Activated CD8-positive, alpha-beta memory T cell treated with anti-CD3 and anti-CD28 coated beads for 1 hour (primary cell): ENCODE results near the gene CDK5R2.
A peak's percentile ranks its signal among the peaks of the same experiment; 100 is the strongest.

ENCODE experiments used
- DNase-seq, 2 donors: peaks; one replicate each; pipeline ENCODE4 v3.0.0-alpha.2; 2020; ENCODE audit warnings: low read depth in 1 of 2; ENCODE audit errors: extremely low read depth in 1 of 2

CDK5R2 gene

GRCh38 chr2:218986148-218986761 lies 26.8 kb downstream of the CDK5R2 start:
- no peak for DNase-seq

- DNase-seq: no peak
These were observed 28.7 kb downstream of the CDK5R2 start for GRCh38 chr2:218988164-218988563.

GRCh38 chr2:218988650-218989049 lies 29.2 kb downstream of the CDK5R2 start:
- no peak for DNase-seq

DNA sequence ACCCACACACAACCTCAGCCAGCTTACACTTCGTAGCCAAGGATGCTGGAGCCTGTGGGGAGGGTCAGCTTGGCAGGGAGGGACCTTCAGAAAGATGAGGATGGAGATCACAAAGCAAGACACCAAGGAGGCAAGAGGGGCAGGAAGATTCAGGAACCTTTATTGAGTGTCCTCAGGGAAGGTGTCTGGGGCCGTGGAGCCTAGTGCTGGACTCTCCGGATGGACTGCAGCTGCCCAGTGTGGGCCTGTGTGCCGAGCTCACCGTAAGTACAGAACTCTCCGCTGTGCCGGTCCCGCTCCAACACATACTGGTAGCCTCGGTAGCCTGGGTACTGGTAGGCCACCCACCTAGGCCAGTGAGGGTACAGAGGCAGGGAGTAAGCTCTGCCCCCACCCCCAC lies 30.6 kb downstream of the CDK5R2 start:
- no peak for DNase-seq

- DNase-seq: no peak
These were observed 31.1 kb downstream of the CDK5R2 start for GRCh38 chr2:218990612-218991011.

DNA sequence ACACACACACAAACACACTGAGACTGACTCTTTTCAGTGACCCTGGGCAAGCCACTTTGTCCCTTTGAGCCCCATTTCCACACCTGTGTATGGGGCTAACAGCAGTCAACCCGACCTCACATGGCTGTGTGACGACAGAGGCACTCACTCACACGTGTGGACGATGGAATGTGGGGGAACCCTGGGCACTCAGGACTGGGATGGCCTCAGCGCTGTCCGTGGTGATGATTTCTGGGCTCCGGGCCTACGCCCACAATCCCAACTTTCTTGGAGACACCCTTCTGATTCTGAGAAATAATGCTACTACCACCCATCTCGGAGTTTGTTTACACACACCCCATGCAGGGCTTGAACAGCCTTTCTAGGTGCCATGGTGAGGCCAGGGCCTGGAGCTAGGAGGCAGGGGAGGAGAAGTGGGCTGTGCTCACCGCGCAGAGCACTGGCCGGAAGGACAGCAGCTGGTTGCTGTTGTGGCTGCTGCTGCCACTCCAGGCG lies 32.3 kb downstream of the CDK5R2 start:
- no peak for DNase-seq

- DNase-seq: no peak
These were observed 32.7 kb downstream of the CDK5R2 start for GRCh38 chr2:218992196-218992595.

GRCh38 chr2:218992703-218993344 lies 33.4 kb downstream of the CDK5R2 start:
- no peak for DNase-seq

DNA sequence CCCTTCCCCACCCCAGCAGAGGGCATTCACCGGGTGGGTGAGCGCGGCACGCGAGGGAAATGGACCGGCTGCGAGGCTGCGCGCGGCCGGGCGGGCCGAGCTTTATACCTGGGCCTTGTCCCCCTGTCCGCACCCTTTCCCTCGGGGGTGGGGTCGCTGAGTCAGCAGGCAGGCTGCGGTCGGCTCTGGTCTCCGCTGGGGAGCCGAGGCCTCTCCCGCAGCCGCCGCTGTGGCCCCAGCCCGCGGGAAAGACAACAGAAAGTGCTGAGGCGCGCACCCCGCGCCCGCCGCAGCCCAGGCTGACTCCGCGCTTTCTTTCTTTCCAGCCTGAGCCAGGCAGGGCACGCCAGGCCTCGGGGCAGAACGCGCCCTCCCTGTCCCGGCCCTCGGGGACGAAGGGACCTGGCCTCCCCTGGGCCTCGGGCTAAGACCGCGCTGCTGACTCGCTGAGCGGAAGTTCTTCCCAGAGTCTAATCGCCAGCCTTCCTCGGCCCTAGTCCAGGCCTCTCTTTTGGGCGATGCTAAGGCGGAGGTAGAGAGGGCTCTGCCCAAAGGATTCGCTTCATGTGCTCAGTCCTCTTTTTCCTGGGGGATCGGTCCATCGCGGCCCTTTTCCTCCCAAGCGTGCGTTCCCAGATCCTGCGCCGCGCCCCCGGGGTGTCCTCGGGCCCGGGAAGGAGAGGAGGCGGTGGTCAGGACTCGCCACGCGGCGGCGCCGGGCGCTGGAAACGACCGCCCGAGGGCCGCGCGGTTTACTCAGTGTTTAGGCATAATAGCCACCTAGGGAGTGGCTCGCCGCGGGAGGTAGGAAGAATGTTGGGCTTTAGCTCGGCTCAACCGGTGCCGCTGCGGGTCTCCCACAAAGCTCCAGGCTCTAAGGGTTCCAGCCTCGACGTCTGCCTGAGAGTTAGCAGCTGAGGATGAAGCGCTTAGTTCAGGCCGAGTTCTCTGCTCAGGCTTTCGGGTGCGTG lies 34.2 kb downstream of the CDK5R2 start, which contains the start of gene CRYBA2:
Gene CRYBA2, minus strand, starts transcription at position 78 of the 971 bp plus-strand sequence. CDS start 246 bp downstream, outside the sequence.
- no peak for DNase-seq

DNA sequence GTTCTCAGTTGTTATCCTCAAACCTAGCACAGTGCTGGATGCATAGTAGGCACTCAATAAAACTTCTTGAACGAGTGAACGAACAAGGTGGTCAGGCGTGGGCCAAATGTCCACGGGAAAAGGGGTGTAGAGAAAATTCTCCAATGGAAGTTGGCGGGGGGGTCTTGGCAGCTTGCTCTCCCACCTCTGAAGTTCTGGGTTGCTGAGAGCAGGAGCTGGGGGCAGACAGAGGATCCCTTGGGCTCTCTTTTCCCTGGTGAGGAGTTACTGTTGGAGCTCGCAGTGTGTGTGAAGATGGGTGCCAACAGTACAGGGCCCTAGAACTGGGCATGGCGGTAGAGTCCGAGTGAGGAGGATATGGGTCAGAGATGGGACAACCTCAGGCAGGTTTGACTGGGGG lies 36.1 kb downstream of the CDK5R2 start:
- no peak for DNase-seq

- DNase-seq: peak; percentile 34 to 62
These were observed 36.7 kb downstream of the CDK5R2 start for GRCh38 chr2:218995972-218996711.

GRCh38 chr2:218996937-218997336 lies 37.5 kb downstream of the CDK5R2 start:
- no peak for DNase-seq

GRCh38 chr2:218997731-218998130 lies 38.3 kb downstream of the CDK5R2 start:
- no peak for DNase-seq

GRCh38 chr2:218998414-218999002 lies 39.0 kb downstream of the CDK5R2 start:
- no peak for DNase-seq

GRCh38 chr2:218999021-218999880 lies 39.8 kb downstream of the CDK5R2 start:
- DNase-seq: no peak

DNA sequence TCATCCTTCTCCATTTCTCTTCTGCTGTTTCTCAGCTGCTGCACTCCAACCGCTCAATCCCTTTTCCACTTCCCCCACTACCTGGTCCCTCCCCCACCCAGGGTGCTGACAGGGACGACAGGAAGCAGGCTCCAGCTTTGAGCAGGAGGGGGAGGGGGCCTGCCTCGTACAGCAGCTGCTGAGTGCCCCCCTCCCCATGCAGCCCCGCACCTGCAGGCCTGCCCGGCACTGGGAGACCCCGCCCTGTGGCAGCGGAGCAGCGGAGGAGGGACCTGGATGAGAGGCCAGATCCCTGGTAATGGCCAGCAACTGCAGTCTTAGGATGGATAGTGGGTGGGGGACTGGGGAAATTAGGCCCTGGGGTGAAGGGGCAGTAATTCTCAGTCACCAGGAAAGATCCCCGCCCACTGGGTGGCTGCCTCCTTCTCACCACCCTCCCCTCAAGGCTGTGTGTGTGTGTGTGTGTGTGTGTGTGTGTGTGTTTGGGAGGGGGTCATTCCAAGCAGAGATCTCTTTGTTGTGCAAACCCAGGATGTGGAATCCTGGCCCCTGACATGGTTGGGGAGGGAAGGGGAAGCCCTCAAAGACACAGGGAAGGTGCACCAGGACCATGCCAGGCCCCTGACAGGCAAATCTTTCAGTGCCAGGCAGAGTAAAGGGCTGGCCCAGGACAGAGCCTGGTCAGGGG lies 40.6 kb downstream of the CDK5R2 start:
- no peak for DNase-seq

GRCh38 chr2:219000569-219000960 lies 41.1 kb downstream of the CDK5R2 start:
- DNase-seq: no peak

GRCh38 chr2:219001100-219001576 lies 41.7 kb downstream of the CDK5R2 start:
- no peak for DNase-seq
